VCaP (cell line): ENCODE results near the gene NGF.

Source experiments
- H3K27ac ChIP-seq: fragments of 450-650 bp; 2 replicates; pipeline ENCODE4 v1.5.1; 2017
- TF ChIP-seq, protein P1 (sequence below): fragments of 450-650 bp; conservative IDR thresholded peaks from 2 replicates; pipeline ENCODE4 v1.5.1; 2017; ENCODE audit warnings: mild to moderate bottlenecking, moderate library complexity

Gene NGF

DNA sequence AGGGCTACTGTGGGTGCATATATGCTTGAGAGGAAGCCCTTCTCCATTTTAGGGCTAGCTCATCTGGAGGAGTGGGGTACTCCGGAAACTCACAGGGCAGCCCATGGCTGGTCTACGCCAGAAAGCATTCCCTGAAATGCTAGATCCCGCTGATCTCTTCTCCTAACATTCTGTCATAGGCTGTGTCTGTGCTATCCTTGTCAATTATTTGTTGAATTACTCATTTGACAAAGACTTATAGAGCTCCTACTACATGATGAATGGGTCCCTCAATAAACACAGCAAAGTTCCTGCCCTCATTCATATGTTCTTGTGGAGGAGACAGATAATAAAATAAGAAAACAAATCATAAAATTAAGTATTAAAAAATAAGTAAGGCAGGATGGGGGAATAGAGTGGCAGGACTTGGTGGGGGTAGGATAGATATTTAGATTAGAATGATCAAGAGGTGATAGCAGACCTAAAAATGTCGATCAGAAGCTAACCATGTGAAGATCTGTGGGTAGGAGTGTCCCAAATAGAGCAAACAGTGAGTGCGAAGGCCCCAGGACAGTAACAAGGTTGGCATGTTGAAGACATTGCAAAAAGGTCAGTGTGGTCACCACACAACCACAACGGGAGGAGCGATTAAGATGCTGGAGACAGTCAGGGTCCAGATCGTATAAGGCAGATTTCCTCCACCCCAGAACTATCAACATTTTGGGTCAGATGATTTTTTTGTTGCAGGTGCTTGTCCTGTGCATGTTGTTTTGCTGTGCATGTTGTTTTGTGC is 13.2 kb downstream of the NGF start:
- no peak overlapping the region for H3K27ac ChIP-seq
- TF ChIP-seq, protein P1, sequence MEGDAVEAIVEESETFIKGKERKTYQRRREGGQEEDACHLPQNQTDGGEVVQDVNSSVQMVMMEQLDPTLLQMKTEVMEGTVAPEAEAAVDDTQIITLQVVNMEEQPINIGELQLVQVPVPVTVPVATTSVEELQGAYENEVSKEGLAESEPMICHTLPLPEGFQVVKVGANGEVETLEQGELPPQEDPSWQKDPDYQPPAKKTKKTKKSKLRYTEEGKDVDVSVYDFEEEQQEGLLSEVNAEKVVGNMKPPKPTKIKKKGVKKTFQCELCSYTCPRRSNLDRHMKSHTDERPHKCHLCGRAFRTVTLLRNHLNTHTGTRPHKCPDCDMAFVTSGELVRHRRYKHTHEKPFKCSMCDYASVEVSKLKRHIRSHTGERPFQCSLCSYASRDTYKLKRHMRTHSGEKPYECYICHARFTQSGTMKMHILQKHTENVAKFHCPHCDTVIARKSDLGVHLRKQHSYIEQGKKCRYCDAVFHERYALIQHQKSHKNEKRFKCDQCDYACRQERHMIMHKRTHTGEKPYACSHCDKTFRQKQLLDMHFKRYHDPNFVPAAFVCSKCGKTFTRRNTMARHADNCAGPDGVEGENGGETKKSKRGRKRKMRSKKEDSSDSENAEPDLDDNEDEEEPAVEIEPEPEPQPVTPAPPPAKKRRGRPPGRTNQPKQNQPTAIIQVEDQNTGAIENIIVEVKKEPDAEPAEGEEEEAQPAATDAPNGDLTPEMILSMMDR, result no peak

DNA sequence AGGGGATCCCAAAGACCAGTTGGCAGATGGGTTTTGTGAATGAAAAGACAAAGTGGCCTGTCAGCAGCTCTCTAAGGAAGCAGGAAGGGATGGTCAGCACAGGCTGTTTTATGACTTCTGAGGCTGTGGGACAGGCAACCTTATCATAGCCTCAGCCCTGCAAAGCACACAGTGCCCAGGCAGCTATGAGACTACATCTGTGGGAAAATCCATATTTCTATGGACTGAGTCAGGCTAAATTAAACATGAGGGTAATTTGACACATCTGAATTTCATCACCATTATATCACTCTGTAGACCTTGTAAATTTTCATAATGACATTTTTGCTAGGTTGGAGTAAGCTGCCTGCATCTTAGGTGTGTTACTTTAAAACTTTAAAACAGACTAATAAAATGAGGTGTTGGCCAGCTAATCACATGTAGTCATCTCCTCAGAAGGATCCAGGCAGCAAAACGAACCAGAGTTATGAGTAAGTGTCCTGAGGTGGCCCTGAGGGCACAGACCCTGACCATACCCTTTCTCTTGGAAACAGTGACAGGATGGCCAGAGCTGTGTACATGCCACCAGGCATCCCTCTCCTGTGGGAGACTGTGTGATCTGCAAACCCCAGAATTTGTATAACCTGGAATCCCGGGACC is 14.6 kb downstream of the NGF start:
- TF ChIP-seq, protein P1, result no peak
- H3K27ac ChIP-seq, result no peak overlapping the region

DNA sequence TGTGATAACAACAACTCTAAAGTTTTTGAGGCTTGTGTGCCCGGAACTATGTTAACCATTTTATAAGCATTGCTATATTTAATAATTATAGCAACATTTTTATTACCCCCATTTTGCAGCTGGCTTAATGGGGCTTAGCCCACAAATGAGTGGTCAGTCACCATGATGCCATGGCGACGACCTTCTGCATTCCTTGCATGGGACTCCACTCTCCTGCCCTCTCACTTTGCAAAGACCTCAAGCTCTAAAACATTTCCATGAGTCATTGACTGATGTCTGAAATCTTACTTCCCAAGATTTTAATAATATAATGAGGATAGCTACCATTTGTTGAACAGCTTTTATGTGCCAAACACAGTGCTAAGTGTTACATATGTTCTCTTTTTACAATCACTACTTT is 15.4 kb downstream of the NGF start:
- no peak overlapping the region for H3K27ac ChIP-seq
- TF ChIP-seq, protein P1, result no peak

DNA sequence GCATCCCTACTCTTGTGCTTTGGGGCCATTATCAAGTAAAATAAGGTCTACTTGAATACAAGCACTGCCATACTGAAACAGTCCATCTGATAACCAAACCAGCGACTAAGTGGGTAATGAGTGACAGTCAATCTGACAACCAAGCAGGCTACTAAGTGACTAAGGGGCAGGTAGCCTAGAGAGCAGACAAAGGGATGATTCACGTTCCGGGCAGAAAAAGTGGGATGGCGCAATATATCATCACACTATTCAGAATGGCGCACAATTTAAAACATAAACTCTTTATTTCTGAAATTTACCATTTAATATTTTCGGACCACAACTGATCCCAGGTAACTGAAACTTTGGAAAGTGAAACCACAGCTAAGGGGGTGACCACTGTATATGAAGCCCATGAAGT is 17.7 kb downstream of the NGF start:
- TF ChIP-seq, protein P1, result no peak
- H3K27ac ChIP-seq, result no peak overlapping the region

GRCh38 chr1:115319706-115320105 is 18.3 kb downstream of the NGF start:
- TF ChIP-seq, protein P1, result no peak
- H3K27ac ChIP-seq, result no peak overlapping the region

DNA sequence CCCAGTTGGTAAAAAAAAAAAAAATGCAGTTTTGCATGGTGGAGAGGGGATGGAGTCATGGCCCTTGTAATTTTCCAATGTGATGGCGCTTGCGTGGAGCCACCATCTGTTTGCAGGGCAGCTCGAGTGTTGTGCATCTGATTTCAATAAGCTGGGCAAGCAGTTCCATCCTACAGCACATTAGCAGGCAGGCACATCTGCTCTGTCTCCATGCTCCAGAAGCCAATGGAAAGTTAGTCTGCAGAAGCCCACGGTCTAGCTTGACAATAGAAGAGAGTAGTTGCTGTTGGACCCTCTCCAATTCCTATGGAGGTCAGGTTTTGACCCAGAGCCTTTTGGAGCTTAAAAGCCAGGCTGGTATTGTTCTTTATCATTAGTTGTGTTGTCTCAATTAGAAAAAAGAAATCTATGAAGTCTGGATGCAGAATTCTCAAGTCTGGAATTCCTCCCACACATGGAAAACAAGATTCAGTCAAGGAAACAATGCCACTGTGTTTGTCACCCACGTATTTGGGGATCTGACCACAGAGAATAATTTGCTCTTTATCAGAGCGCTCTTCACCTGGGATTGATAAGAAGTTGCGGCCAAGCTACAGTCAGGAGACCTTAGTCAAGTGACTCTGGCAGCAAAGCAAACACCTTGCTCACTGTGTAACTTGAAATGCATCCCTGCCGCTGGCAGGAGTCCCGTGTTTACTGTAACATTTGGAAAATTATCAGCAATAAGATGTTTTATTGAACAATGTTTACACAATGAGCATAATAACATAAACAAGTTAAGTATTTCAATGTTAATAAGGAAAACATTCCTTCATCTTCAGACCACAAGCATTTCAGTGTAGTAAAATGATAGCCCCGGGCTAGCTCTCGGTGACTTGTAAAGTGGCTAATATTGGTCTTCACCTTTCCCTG is 20.7 kb downstream of the NGF start:
- TF ChIP-seq, protein P1, result no peak
- peak overlapping the region; percentile 65 for H3K27ac ChIP-seq

- TF ChIP-seq, protein P1, result no peak
- no peak overlapping the region for H3K27ac ChIP-seq
These were observed 23.3 kb downstream of the NGF start for GRCh38 chr1:115314765-115315164.
